ENCODE results near the gene CCSER1.
"Not testable (repeated sequence)": the region's sequence is repeated elsewhere in the genome, so short reads cannot be mapped to it uniquely, and the experiment has no call there.

Gene CCSER1

DNA sequence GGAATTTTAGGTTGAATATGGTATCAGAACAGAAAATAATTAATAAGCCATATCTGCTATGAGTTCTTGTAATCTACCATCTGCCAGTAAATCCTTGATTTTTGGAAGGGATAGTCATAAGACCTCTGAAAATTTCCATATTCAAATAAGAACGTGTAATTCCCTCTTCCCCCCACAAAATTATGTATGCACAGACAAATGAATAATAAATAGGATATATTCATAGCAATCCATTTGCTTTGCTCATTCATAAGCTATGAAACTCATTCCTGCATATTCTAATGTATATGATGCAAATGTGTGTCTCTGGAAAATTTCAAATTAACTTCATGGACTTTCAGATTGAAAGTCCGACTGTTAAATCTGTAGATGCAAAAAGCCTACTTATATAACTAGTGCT lies 1343.5 kb downstream of the CCSER1 start:
- no peak for DNase-seq

DNA sequence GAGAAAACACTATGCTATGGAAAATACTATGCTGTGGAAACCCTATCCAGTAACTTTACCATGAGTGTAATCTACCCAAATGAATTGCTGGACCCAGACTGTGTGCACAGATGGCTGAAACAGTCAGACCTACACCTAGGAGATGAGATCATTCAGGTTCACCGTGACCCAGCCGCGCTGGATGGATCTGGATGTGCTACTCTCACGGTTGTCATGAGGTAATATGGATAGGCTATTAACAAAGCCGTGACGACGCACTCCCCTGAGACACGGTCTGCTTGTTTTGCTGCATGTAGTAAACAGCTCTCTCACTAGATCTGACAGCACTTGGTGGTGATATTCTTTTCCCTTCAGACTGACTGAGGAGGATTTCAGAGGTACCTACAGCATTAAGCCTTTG lies 1344.1 kb downstream of the CCSER1 start:
- no peak for DNase-seq

DNA sequence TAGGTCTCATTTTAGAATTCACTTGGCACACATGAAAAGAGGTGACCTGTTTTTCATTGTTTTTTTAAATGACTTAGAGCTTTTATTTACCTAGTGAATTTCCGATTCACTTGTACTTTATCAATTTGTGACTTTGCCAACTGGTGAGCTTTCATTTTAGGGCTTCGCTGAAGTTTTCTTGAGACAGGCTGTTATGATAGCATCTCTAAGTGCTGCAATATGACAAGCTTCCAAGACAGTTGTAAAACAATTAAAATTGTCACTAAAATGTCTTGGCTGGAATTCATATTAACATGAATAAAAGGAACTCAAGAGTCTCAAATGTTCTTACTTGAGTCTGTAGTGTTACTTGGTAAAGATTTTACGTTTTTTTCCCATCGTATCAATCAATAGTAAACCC lies 1344.9 kb downstream of the CCSER1 start:
- no peak for DNase-seq

DNA sequence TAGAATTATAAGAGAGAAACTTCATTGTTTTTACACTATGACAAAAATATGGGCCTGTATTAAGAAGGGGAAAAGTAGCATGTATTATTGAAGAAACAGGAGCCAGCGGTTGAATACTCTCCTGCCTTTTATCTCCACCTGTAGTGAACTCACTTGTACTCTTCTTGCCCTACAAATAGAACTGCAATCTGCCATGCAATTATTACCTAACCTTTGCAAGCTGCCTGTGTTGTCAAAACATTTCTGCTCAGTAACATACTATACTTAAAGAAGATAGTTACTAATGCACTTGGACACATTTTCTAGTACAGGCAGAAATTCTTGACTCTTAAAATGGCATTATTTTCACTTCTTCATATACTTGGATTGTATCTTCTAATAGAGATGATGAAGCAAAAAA lies 1358.2 kb downstream of the CCSER1 start:
- no peak for DNase-seq

DNA sequence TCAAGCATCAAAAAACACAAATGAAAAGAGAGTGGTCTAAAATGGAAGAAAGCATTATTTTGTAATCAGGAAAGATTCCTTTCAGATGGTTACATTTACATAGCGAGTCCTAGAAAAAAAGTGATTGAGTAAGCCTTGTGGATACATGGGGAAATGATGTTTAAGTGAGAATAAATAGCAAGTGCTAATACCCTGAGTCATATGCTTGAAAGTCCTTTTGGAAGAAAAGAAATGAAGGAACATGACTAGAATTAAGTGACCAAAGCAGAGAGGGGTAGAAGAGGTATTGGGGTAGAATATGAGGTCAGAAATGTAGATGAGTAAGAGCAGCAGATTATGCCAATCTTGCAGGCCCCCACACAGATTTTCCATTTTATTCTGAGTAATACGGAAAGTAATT lies 1361.8 kb downstream of the CCSER1 start:
- DNase-seq, result no peak

DNA sequence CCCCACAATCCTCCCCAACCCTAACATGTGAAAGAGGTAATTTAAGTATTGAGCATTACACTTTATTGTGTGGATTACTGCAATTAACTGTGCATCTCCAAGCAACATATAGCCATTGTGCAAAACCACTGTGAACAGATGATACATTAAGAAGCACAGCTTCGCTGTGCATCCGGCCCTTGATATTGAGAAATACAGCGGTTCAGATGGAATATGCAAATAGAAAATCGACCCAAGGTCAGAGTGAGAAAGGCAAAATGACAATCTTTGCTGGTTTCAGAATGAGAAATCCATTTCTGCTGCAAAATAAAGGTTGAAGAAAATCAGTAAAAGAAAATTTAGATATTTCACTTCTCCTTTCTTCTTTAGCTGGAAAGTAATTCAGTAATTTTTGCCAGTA lies 1370.7 kb downstream of the CCSER1 start:
- DNase-seq, result no peak

DNA sequence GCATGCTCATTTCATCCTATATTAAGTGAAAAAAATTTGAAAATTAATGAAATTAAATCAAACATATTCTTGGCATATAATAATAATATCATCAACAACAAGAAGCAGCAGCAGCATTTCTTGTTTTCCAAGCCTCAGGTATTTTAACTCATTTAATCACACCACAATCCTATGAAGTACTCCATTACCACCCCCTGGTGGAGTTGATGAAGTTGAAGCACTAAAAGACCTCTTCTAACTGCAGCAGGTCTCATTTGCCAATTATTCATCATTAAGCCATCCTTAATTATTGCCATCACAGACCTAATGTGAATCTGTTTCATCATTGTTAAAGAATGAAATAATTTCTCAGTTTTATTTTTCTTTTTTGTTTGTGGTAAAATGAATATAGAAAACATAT lies 1375.2 kb downstream of the CCSER1 start:
- no peak for DNase-seq

DNA sequence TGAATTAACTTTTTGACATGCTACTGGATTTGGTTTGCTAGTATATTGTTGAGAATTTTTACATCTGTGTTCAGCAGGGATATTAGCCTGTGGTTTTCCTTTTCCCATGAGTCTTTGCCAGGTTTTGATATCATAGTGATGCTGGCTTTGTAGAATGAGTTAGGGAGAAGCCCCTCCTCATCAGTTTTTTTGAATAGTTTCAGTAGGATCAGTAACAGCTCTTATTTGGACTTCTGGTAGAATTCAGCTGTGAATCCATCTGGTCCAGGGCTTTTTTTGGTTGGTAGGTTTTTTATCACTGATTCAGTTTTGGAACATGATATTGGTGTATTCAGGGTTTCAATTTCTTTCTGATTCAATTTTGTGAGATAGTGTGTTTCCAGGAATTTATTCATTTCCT lies 1386.1 kb downstream of the CCSER1 start:
- DNase-seq, result no peak

DNA sequence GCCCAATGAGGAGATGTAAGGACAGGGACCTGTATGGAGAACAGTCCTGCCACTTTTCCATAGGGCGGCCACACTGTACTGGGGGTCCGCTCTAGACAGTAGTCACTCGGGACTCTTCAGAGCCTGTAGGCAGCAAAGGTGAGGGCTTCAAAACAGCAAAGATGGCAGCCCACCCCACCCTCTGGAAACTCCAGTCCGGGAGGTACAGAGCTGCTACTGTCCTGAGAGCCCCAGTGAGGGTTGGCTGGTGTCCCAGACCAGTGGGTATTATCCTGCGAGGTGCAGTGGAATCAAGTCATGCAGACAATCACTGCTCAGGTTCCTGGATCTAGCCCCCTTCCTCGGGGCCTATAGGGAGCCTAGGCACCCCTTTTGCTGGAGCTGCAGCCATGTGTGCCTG lies 1392.0 kb downstream of the CCSER1 start:
- no peak for DNase-seq

DNA sequence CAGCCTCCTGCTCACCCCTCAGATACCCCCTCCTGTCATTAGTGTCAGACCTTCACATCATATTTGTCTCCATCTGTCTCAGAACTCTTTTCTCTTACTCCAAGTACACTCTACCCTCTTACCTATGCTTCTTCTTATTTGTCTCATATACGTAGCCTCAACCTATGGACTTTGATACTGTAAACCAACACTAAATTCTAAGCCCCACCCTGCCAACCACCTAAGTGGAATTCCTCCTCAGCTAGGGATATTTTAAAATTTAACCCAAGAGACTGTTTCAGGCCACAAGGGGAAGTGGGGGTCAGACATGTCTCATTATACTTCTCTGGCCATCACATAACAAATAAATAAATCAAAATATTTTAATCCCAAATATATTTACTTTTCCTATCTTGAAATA lies 1398.4 kb downstream of the CCSER1 start:
- DNase-seq, result no peak

DNA sequence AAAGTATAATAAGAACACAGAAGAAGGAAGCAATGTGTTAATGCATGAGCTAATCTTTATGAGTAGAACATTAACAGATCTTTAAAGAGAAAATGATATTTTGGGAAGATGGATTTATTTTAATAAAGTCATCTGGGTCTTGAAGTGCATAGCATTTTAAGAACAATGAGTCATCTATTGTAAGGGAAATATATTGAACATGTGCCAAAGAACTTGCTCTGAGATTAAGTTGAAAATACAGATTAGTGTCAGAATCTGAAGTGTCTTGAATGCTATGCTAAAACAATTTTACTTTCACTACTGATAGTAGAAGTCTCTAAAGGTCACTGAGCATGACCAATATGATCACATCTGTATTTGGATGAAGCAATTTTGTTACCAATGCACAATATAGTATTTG lies 1399.9 kb downstream of the CCSER1 start:
- no peak for DNase-seq

DNA sequence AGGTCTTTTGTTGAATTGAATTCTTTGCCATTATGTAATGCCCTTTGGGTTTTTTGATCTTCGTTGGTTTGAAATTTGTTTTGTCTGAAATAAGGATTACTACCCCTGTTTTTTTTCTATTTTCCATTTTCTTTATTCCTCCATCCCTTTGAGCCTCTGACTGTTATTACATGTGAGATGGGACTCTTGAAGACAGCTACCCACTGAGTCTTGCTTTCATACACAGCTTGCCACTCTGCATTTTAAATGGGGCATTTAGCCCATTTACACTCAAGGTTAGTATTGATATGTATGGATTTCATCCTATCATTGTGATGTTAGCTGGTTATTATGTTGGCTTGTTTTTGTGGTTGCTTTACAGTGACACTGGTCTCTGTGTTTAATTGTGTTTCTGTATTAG lies 1440.4 kb downstream of the CCSER1 start:
- no peak for DNase-seq

DNA sequence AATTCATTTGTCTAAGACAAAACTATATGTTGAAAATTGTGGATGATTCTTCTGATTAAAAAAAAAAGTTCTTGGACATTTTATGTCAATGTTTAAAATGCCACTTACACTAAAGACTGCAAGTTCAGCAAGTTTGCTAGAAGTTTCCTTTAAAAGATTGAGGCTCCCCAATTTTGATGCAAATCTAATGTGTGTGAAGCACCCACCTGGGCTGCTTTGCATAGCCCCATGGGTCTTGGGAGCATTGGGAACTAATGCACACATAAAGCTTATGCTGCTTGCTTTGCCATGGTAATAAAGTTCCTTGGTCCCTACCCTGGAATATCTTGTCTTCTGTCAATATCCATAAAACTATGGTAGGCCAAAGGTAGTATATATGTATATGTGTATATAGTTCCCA lies 1450.7 kb downstream of the CCSER1 start:
- no peak for DNase-seq

DNA sequence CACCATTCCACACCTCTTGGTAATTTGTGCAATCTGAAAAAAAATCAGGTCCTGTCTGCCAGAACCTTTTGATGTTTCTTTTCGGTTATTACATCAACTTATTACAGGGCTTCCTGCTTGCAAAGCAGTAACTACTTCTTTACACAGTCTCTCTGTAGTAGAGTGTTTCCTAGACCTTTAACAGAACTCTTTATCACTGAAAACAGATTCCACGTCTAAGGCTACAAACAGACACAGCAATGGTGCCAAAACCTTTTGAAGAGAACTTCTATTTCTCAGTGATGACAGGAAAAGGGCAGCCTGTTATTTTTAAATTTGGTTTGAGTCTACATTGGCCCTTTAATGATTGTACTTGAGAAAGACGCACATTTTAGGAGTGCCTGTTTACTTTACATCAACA lies 1463.1 kb downstream of the CCSER1 start:
- no peak for DNase-seq

DNA sequence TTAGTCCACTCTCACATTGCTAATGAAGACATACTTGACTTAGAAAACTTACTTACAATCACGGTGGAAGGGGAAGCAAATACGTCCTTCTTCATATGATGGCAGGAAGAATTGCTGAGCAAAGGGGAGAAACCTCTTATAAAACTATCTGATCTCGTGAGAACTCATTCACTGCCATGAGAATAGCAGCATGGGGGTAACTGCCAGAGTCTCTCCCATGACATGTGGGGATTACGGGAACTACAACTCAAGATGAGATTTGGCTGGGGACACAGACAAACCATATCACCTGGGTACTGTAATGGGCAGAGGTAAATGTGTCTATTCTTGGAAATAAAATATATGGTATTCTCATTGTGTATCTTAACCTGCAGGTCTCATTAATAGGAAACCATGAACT lies 1464.9 kb downstream of the CCSER1 start:
- DNase-seq, result no peak

DNA sequence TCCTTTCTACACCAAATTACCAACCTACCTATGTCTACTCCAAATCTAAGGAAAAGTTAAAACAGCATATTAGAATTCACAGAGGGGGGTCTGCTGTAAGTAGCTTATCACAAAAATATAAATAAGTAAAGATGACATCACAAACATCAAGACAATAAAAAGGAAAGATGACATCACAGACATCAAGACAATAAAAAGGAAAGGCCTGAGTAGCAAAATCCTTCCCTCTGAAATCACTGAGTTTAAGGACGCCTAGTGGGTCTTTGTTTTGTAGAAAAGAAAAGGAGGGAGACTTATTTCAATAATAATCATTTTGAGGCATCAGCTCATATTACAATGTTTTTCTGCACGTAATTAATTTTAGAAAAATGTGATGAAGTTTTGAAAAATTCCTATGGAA lies 1469.5 kb downstream of the CCSER1 start:
- DNase-seq, result no peak

DNA sequence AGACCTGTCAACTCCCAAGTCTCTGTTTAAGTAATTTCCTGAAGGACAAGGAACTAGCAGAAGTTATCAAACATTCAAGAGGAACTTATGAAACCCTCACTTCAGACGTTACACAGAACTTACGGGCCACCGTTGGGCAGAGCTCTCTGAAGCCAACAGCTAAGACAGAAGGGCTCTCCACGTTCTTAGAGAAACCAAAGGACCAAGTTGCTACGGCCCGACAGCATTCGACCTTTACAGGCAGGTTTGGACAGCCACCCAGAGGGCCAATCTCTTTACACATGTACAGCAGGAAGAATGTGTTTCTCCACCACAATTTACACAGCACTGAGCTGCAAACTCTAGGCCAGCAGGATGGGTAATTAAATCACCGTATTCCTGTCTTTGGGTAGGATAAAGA lies 1471.5 kb downstream of the CCSER1 start:
- DNase-seq, result no peak

DNA sequence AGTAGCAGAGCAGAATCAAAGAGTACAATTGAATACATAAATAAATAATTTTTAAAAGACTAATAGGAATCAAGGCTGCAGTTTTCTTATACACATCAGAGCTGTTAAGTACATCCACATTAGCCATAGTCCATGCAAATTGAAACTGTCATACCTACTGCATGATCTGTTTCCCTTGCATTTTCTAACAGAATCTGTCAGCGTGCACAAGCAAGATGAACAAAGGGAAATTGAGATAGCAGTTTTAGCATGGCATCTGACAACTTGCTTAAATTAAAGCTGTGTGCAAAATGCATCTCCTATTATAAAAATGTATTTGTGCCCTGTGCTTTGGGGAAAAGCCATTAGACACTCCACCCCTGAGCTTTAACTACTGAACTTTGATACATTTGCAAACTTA lies 1473.1 kb downstream of the CCSER1 start:
- no peak for DNase-seq

DNA sequence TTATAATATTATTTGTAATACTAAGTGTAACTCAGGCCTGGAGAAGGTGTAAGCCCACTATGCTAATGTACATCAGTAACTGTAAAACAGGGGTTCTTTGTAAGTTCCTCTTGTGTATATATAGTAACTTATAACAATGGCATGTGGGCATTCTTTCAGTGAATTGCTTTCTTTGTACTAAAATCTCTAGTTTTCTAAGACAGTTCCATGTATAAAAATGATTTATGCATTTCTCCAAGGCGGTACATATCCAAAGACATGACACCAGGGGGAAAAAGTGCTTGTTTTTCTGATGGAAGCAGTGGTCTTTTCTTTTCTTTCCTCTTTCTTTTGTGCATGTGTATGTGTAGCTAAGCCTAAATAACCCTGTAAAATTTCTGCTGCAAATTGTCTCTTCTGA lies 1474.2 kb downstream of the CCSER1 start:
- no peak for DNase-seq

DNA sequence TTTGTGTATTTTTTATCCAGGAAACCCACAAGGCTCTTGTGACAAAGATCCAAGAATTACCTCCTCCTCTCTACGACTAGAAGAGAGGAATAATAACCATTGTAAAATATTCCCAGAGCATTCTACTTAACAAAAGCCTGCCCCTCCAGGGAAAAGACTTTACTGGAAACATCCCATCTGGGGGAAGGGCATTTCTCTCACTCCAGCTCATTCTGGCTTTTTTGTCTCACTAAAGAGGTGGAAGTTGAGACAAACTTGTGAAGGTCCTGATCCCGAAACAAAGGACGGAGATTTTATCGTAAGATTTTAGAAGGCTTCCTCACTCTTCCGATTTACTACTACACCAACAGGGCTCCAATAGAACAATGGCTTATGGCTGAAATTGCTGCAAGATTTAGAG lies 1484.6 kb downstream of the CCSER1 start:
- no peak for DNase-seq

DNA sequence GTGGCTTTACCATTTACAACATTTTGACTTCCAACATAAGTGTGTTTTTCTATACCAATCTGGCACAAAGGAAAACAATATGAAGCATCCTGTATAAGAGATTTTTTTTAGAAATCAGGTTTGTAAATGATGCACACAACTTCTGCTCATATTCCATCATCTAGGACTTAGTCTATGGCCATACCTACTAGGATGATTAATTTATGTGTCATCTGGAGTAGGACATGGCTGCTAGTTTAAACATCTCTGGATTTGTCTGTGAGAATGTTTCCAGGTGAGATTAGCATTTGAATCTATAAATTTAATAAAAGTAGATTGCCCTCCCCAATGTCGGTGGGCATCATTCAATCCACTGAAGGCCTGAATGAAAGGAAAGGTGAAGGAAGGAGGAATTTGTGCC lies 1493.8 kb downstream of the CCSER1 start:
- DNase-seq, result no peak

DNA sequence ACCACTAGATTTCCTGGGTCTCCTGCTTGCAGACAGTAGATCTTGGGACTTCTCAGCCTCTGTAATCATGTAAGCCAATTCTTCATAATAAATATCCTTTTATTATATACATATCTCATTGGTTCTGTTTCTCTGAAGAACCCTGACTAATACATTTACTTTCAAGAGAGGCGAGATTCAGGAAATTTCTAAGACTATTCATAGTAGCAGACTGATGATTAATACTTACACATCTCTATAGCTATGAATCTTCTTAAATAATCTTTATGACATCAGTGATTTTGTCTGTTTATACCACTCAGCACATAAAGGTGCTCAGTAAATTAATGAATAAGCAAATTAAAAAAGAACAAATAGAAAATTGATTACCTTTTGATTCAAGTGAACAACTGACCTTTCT lies 1494.3 kb downstream of the CCSER1 start:
- DNase-seq, result no peak

DNA sequence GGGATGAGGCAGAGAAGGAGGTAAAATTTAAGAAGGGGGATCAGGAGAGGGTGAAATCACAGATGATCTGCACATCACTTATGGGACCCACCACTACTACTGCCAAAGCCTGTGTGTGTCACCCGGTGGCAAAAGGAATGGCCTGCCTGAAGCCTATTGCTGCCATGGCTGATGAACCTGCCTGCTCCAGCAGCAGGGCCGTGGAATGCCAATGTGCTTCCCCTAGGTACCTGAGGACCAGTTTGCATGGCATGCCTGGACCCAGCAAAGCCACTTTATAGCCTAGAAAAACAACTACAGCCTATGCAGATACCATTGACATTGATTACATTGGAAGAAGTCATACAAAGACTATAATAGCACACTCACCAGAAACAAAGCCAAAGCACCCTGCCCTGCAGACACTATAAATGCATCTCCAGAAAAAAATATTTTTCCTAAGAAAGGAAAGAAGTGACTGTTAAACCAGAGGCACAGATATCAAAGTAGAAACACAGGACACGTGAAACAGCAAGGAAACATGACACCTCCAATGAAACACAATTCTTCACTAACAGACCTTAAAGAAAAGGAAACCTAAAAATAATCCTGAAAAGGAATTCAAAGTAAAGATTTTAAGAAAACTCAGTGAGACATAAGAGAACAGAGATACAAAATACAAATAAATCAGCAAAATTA lies 1495.9 kb downstream of the CCSER1 start:
- DNase-seq, result no peak

DNA sequence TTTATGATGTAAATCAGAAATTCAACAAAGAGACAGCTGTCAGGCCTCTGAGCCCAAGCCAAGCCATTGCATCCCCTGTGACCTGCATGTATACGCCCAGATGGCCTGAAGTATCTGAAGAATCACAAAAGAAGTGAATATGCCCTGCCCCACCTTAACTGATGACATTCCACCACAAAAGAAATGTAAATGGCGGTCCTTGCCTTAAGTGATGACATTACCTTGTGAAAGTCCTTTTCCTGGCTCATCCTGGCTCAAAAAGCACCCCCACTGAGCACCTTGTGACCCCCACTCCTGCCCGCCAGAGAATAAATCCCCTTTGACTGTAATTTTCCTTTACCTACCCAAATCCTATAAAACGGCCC lies 1496.4 kb downstream of the CCSER1 start:
- DNase-seq, result not testable (repeated sequence)

DNA sequence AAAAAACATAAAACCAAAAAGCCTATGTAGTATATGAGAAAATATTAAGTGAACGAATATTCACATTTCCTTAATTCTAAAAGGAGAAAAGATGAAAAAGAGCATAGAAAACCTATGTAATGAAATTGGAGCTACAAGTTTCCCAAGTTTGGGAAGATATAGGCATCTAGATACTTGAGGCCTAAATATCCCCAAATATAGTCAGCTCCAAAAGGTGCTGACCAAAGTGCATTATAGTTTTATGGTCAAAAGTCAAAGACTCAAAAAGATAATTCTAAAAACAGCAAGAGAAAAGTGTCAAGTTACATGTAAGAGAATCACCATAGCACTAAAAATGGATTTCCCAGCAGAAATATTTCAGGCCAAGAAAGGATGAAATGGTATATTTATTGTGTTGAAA lies 1502.9 kb downstream of the CCSER1 start:
- no peak for DNase-seq

DNA sequence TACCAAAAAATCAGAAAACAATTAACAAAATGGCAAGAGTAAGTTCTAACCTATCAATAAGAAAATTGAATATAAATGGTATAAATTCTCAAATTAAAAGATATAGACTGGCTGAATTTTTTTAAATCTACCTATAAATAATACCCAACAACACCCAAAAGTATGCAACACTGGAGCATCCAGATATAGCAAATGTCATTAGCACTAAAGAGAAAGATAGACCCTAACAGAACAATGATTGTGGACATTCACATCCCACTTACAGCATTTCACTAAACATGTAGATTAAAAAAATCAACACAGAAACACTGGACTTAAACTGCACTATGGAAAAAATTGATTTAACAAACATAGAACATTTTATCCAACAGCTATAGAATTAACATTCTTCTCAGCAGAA lies 1503.6 kb downstream of the CCSER1 start:
- no peak for DNase-seq

Measured in NCI-H524 treated with DMSO at 0.1 percent for 48 hours (cell line).